ENCODE data around the gene MRPS18B. TPM values are rescaled to one million over a fixed set of nuclear protein-coding genes. Genes with fewer than 3 reads are reported as not detected.

Gene MRPS18B
- total and polyA plus RNA-seq, 2 donors (not counting 1 experiment from before 2014, with no cell fraction given) = 53.1 to 76.8 TPM

- no peak overlapping the region for H3K9ac ChIP-seq (ENCODE audit: insufficient read depth, low read length)
- H3K9me3 ChIP-seq (ENCODE audit: control insufficient read depth, insufficient read depth, low read depth, low read length) = no peaks in the 10 kb centered on the region
- TF ChIP-seq CTCF (conservative IDR thresholded peaks at IDR 0.05 in 1 of 2, IDR thresholded peaks at IDR 0.05 in 1 of 2; ENCODE audit: low read depth in 1 of 2, low read length in 2 of 2) (no peak), EZH2 (IDR thresholded peaks at IDR 0.05; ENCODE audit: low read length, missing control alignments) (no peak)
- H2AFZ ChIP-seq (ENCODE audit: low read length) = no peak overlapping the region
- no peak overlapping the region for H3K4me3 ChIP-seq (replicated peaks in 1 of 4; ENCODE audit: control extremely low read depth in 1 of 4, insufficient read depth in 1 of 4, low read depth in 3 of 4, low read length in 4 of 4)
- DNase-seq (ENCODE audit: low read depth in 2 of 2) = no peak
- no peaks in the 10 kb centered on the region for H3K79me2 ChIP-seq (ENCODE audit: control insufficient read depth, insufficient read depth, low read length)
- no peak overlapping the region for H3K27ac ChIP-seq (ENCODE audit: insufficient read depth, low read length)
- no peaks in the 10 kb centered on the region for H4K20me1 ChIP-seq (ENCODE audit: control insufficient read depth, extremely low read depth, insufficient read depth, low read length)
- no peaks in the 10 kb centered on the region for H3K27me3 ChIP-seq (ENCODE audit: control insufficient read depth, insufficient read depth, low read length)
- H3K4me2 ChIP-seq (ENCODE audit: extremely low read depth, insufficient read depth, low read length) = no peak overlapping the region
- H3K4me1 ChIP-seq (ENCODE audit: control insufficient read depth, extremely low read depth, insufficient read depth, low read length) = no peaks in the 10 kb centered on the region
- peaks cover 40% of the 10 kb centered on the region for H3K36me3 ChIP-seq (ENCODE audit: control insufficient read depth, insufficient read depth, low read length)
These were observed 17.1 kb upstream of the MRPS18B start for GRCh38 chr6:30600451-30600961.

- Histone ChIP-seq H3K9me3 (ENCODE audit: control insufficient read depth, insufficient read depth, low read depth, low read length) (no peaks in the 10 kb centered on the region), H3K36me3 (ENCODE audit: control insufficient read depth, insufficient read depth, low read length) (peaks cover 45% of the 10 kb centered on the region), H3K4me3 (replicated peaks in 1 of 4; ENCODE audit: control extremely low read depth in 1 of 4, insufficient read depth in 1 of 4, low read depth in 3 of 4, low read length in 4 of 4) (no peak overlapping the region), H3K9ac (ENCODE audit: insufficient read depth, low read length) (no peak overlapping the region), H3K27me3 (ENCODE audit: control insufficient read depth, insufficient read depth, low read length) (no peaks in the 10 kb centered on the region), H3K79me2 (ENCODE audit: control insufficient read depth, insufficient read depth, low read length) (no peaks in the 10 kb centered on the region), H3K27ac (ENCODE audit: insufficient read depth, low read length) (no peak overlapping the region), H2AFZ (ENCODE audit: low read length) (no peak overlapping the region), H3K4me1 (ENCODE audit: control insufficient read depth, extremely low read depth, insufficient read depth, low read length) (no peaks in the 10 kb centered on the region), H4K20me1 (ENCODE audit: control insufficient read depth, extremely low read depth, insufficient read depth, low read length) (no peaks in the 10 kb centered on the region), H3K4me2 (ENCODE audit: extremely low read depth, insufficient read depth, low read length) (no peak overlapping the region)
- DNase-seq (ENCODE audit: low read depth in 2 of 2) = no peak
- TF ChIP-seq CTCF (conservative IDR thresholded peaks at IDR 0.05 in 1 of 2, IDR thresholded peaks at IDR 0.05 in 1 of 2; ENCODE audit: low read depth in 1 of 2, low read length in 2 of 2) = no peak
- no peak for TF ChIP-seq EZH2 (IDR thresholded peaks at IDR 0.05; ENCODE audit: low read length, missing control alignments)
These were observed 16.2 kb upstream of the MRPS18B start for GRCh38 chr6:30601436-30601814.

GRCh38 chr6:30601815-30602641 is 15.6 kb upstream of the MRPS18B start:
- Histone ChIP-seq H3K9ac (ENCODE audit: insufficient read depth, low read length) (no peak overlapping the region), H3K27me3 (ENCODE audit: control insufficient read depth, insufficient read depth, low read length) (no peaks in the 10 kb centered on the region), H3K36me3 (ENCODE audit: control insufficient read depth, insufficient read depth, low read length) (peaks cover 45% of the 10 kb centered on the region), H3K79me2 (ENCODE audit: control insufficient read depth, insufficient read depth, low read length) (no peaks in the 10 kb centered on the region), H2AFZ (ENCODE audit: low read length) (no peak overlapping the region), H4K20me1 (ENCODE audit: control insufficient read depth, extremely low read depth, insufficient read depth, low read length) (no peaks in the 10 kb centered on the region), H3K27ac (ENCODE audit: insufficient read depth, low read length) (no peak overlapping the region), H3K4me3 (replicated peaks in 1 of 4; ENCODE audit: control extremely low read depth in 1 of 4, insufficient read depth in 1 of 4, low read depth in 3 of 4, low read length in 4 of 4) (no peak overlapping the region), H3K4me2 (ENCODE audit: extremely low read depth, insufficient read depth, low read length) (no peak overlapping the region), H3K9me3 (ENCODE audit: control insufficient read depth, insufficient read depth, low read depth, low read length) (no peaks in the 10 kb centered on the region), H3K4me1 (ENCODE audit: control insufficient read depth, extremely low read depth, insufficient read depth, low read length) (no peaks in the 10 kb centered on the region)
- no peak for DNase-seq (ENCODE audit: low read depth in 2 of 2)
- TF ChIP-seq CTCF (conservative IDR thresholded peaks at IDR 0.05 in 1 of 2, IDR thresholded peaks at IDR 0.05 in 1 of 2; ENCODE audit: low read depth in 1 of 2, low read length in 2 of 2) (no peak), EZH2 (IDR thresholded peaks at IDR 0.05; ENCODE audit: low read length, missing control alignments) (no peak)
